ENCODE measurements around the gene KRT74.

KRT74 gene

DNA sequence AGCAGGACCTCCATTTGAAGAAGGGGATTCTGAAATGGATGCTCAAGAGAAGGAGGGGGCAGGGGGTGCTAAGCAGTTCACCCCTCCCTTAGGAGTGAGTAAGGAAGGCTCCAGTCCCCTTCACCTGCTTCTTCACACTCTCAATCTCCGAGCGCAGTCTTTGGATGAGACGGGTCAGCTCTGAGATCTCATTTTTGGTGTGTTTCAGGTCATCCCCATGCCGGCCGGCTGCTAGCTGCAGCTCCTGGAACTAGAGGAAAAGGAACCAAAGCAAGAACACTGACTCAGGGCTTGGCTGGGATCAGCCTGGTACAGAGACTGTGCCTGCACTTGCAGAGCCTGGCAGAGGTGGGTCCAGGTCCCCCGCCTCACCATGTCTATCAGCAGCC is 37.4 kb upstream of the KRT74 start:
- DNase-seq, result no peak
- H3K9ac ChIP-seq (ENCODE audit: low read length), result no peak overlapping the region
- no peak overlapping the region for H2AFZ ChIP-seq (ENCODE audit: low read depth, low read length)

GRCh38 chr12:52608826-52609630 is 35.4 kb upstream of the KRT74 start:
- Histone ChIP-seq H2BK5ac (ENCODE audit: low read depth, low read length, poor library complexity, severe bottlenecking) (no peak overlapping the region), H3K36me3 (ENCODE audit: control insufficient read depth in 1 of 2, insufficient read depth in 2 of 2, low read depth in 1 of 2, low read length in 2 of 2) (no peaks in the 10 kb centered on the region), H3K14ac (ENCODE audit: low read length in 2 of 2) (no peak overlapping the region), H2BK120ac (ENCODE audit: low read depth, low read length) (no peak overlapping the region), H2BK15ac (ENCODE audit: low read depth, poor library complexity, severe bottlenecking) (no peak overlapping the region), H3K4me1 (ENCODE audit: control insufficient read depth, insufficient read depth, low read depth, low read length) (no peaks in the 10 kb centered on the region), H3K23ac (ENCODE audit: low read length in 2 of 2) (no peak overlapping the region), H3K18ac (ENCODE audit: low read depth in 1 of 2, low read length in 2 of 2) (no peak overlapping the region), H3K79me1 (replicated peaks; ENCODE audit: low read length, poor library complexity, severe bottlenecking) (no peaks in the 10 kb centered on the region), H3K4me3 (ENCODE audit: insufficient read depth in 1 of 2, low read depth in 1 of 2, low read length in 2 of 2) (no peak overlapping the region), H3K27ac (ENCODE audit: low read length, poor library complexity, severe bottlenecking) (no peak overlapping the region), H3K9me3 (ENCODE audit: control insufficient read depth, low read length) (no peaks in the 10 kb centered on the region), H3K27me3 (ENCODE audit: control insufficient read depth in 1 of 2, insufficient read depth in 1 of 2, low read length in 2 of 2) (peaks cover 60 to 85% of the 10 kb centered on the region in 2 experiments), H4K8ac (ENCODE audit: low read length) (no peak overlapping the region), H3K9ac (ENCODE audit: low read length) (no peak overlapping the region), H4K91ac (ENCODE audit: low read length) (no peak overlapping the region), H3K4ac (ENCODE audit: low read depth in 1 of 2, low read length in 2 of 2) (no peak overlapping the region), H2AK5ac (ENCODE audit: low read length, severe bottlenecking) (no peak overlapping the region), H2BK12ac (ENCODE audit: low read length in 2 of 2) (no peak overlapping the region), H2AFZ (ENCODE audit: low read depth, low read length) (no peak overlapping the region), H3K4me2 (ENCODE audit: low read length, poor library complexity, severe bottlenecking) (no peak overlapping the region)
- 73% methylated on average over 8 of the region's 8 CpGs for WGBS
- no peak for DNase-seq

More for the DNA sequence above, 37.4 kb upstream of the KRT74 start:
- Histone ChIP-seq H2BK12ac (ENCODE audit: low read length in 2 of 2) (no peak overlapping the region), H4K8ac (ENCODE audit: low read length) (no peak overlapping the region), H3K14ac (ENCODE audit: low read length in 2 of 2) (no peak overlapping the region), H3K36me3 (ENCODE audit: control insufficient read depth in 1 of 2, insufficient read depth in 2 of 2, low read depth in 1 of 2, low read length in 2 of 2) (no peaks in the 10 kb centered on the region), H4K91ac (ENCODE audit: low read length) (no peak overlapping the region), H3K79me1 (replicated peaks; ENCODE audit: low read length, poor library complexity, severe bottlenecking) (no peaks in the 10 kb centered on the region), H3K4ac (ENCODE audit: low read depth in 1 of 2, low read length in 2 of 2) (no peak overlapping the region), H2BK15ac (ENCODE audit: low read depth, poor library complexity, severe bottlenecking) (no peak overlapping the region), H2BK120ac (ENCODE audit: low read depth, low read length) (no peak overlapping the region), H3K23ac (ENCODE audit: low read length in 2 of 2) (no peak overlapping the region), H2AK5ac (ENCODE audit: low read length, severe bottlenecking) (no peak overlapping the region), H3K27me3 (ENCODE audit: control insufficient read depth in 1 of 2, insufficient read depth in 1 of 2, low read length in 2 of 2) (peaks cover 75 to 84% of the 10 kb centered on the region in 2 experiments), H3K4me1 (ENCODE audit: control insufficient read depth, insufficient read depth, low read depth, low read length) (no peaks in the 10 kb centered on the region), H3K18ac (ENCODE audit: low read depth in 1 of 2, low read length in 2 of 2) (no peak overlapping the region), H3K4me3 (ENCODE audit: insufficient read depth in 1 of 2, low read depth in 1 of 2, low read length in 2 of 2) (no peak overlapping the region), H3K27ac (ENCODE audit: low read length, poor library complexity, severe bottlenecking) (no peak overlapping the region), H2BK5ac (ENCODE audit: low read depth, low read length, poor library complexity, severe bottlenecking) (no peak overlapping the region), H3K9me3 (ENCODE audit: control insufficient read depth, low read length) (no peaks in the 10 kb centered on the region), H3K4me2 (ENCODE audit: low read length, poor library complexity, severe bottlenecking) (no peak overlapping the region)
- WGBS, result 93% methylated on average over 6 of the region's 6 CpGs

DNA sequence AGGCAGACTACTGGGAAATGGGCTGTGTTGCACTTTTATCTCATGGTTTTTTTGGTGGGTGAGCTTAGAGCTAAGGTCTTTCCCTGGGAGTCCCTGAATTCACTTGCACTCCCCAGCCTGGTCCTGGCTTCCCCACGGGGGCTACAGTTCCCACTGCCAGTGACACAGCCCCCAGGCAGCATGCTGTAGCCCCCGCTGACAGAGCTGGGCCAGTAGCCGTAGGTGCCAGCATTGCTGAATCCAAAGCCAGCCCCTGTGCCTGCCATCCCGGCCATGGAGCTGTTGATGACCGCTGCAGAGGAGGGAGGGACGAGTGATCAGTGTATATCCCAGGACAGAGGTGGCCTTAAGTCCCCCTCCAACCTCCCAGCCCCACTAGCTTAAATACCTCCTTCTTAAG is 34.5 kb upstream of the KRT74 start:
- H3K14ac ChIP-seq (ENCODE audit: low read length in 2 of 2), result no peak overlapping the region
- H4K91ac ChIP-seq (ENCODE audit: low read length), result no peak overlapping the region
- no peak overlapping the region for H3K9ac ChIP-seq (ENCODE audit: low read length)
- no peak overlapping the region for H3K4me3 ChIP-seq (ENCODE audit: insufficient read depth in 1 of 2, low read depth in 1 of 2, low read length in 2 of 2)
- no peak overlapping the region for H2BK15ac ChIP-seq (ENCODE audit: low read depth, poor library complexity, severe bottlenecking)
- H3K23ac ChIP-seq (ENCODE audit: low read length in 2 of 2), result no peak overlapping the region
- no peaks in the 10 kb centered on the region for H3K4me1 ChIP-seq (ENCODE audit: control insufficient read depth, insufficient read depth, low read depth, low read length)
- no peak overlapping the region for H2AFZ ChIP-seq (ENCODE audit: low read depth, low read length)
- no peaks in the 10 kb centered on the region for H3K79me1 ChIP-seq (replicated peaks; ENCODE audit: low read length, poor library complexity, severe bottlenecking)
- DNase-seq, result no peak
- WGBS, result 57% methylated on average over 6 of the region's 6 CpGs
- H2AK5ac ChIP-seq (ENCODE audit: low read length, severe bottlenecking), result no peak overlapping the region
- H3K18ac ChIP-seq (ENCODE audit: low read depth in 1 of 2, low read length in 2 of 2), result no peak overlapping the region
- no peak overlapping the region for H3K27ac ChIP-seq (ENCODE audit: low read length, poor library complexity, severe bottlenecking)
- no peak overlapping the region for H2BK120ac ChIP-seq (ENCODE audit: low read depth, low read length)
- H3K4ac ChIP-seq (ENCODE audit: low read depth in 1 of 2, low read length in 2 of 2), result no peak overlapping the region
- H4K8ac ChIP-seq (ENCODE audit: low read length), result no peak overlapping the region
- H3K9me3 ChIP-seq (ENCODE audit: control insufficient read depth, low read length), result no peaks in the 10 kb centered on the region
- no peak overlapping the region for H2BK12ac ChIP-seq (ENCODE audit: low read length in 2 of 2)
- no peak overlapping the region for H2BK5ac ChIP-seq (ENCODE audit: low read depth, low read length, poor library complexity, severe bottlenecking)
- H3K27me3 ChIP-seq (ENCODE audit: control insufficient read depth in 1 of 2, insufficient read depth in 1 of 2, low read length in 2 of 2), result peaks cover 51 to 80% of the 10 kb centered on the region in 2 experiments
- H3K4me2 ChIP-seq (ENCODE audit: low read length, poor library complexity, severe bottlenecking), result no peak overlapping the region
- H3K36me3 ChIP-seq (ENCODE audit: control insufficient read depth in 1 of 2, insufficient read depth in 2 of 2, low read depth in 1 of 2, low read length in 2 of 2), result no peaks in the 10 kb centered on the region

DNA sequence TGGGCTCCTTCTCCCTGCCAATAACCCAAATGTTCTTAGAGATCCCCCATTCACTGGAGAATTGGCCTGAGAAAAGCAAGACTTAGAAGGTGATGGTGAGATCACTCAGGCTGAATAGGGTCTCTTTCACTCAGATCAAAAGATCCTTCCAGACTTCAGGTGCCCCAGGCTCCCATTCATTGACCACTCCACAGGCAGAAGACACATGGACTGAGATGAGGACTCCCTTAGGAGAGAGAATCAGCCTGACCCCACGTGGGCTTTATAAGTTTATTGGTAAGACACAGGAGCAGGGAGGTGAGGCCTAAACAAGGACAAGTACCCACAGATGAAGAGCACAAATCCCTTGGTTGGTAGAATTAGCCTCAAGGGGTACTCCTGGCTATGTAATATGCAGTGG is 33.7 kb upstream of the KRT74 start:
- Histone ChIP-seq H3K4me2 (ENCODE audit: low read length, poor library complexity, severe bottlenecking) (no peak overlapping the region), H3K36me3 (ENCODE audit: control insufficient read depth in 1 of 2, insufficient read depth in 2 of 2, low read depth in 1 of 2, low read length in 2 of 2) (no peaks in the 10 kb centered on the region), H4K8ac (ENCODE audit: low read length) (no peak overlapping the region), H3K23ac (ENCODE audit: low read length in 2 of 2) (no peak overlapping the region), H3K18ac (ENCODE audit: low read depth in 1 of 2, low read length in 2 of 2) (no peak overlapping the region), H3K27me3 (ENCODE audit: control insufficient read depth in 1 of 2, insufficient read depth in 1 of 2, low read length in 2 of 2) (peaks cover 45 to 77% of the 10 kb centered on the region in 2 experiments), H3K9ac (ENCODE audit: low read length) (no peak overlapping the region), H3K27ac (ENCODE audit: low read length, poor library complexity, severe bottlenecking) (no peak overlapping the region), H3K79me1 (replicated peaks; ENCODE audit: low read length, poor library complexity, severe bottlenecking) (no peaks in the 10 kb centered on the region), H2AFZ (ENCODE audit: low read depth, low read length) (no peak overlapping the region), H3K9me3 (ENCODE audit: control insufficient read depth, low read length) (no peaks in the 10 kb centered on the region), H3K4me3 (ENCODE audit: insufficient read depth in 1 of 2, low read depth in 1 of 2, low read length in 2 of 2) (no peak overlapping the region), H2BK12ac (ENCODE audit: low read length in 2 of 2) (no peak overlapping the region), H2BK15ac (ENCODE audit: low read depth, poor library complexity, severe bottlenecking) (no peak overlapping the region), H3K4me1 (ENCODE audit: control insufficient read depth, insufficient read depth, low read depth, low read length) (no peaks in the 10 kb centered on the region), H2BK5ac (ENCODE audit: low read depth, low read length, poor library complexity, severe bottlenecking) (no peak overlapping the region), H2BK120ac (ENCODE audit: low read depth, low read length) (no peak overlapping the region), H3K4ac (ENCODE audit: low read depth in 1 of 2, low read length in 2 of 2) (no peak overlapping the region), H4K91ac (ENCODE audit: low read length) (no peak overlapping the region), H2AK5ac (ENCODE audit: low read length, severe bottlenecking) (no peak overlapping the region), H3K14ac (ENCODE audit: low read length in 2 of 2) (no peak overlapping the region)
- DNase-seq, result no peak
- 44% methylated on average over 1 of the region's 1 CpG for WGBS

Data from mesenchymal stem cell (in vitro differentiated cells and primary cell).